NCI-H526 treated with DMSO at 0.1 percent for 48 hours (cell line): ENCODE results near the gene MFAP3L.
A peak's percentile ranks its signal among the peaks of the same experiment; 100 is the strongest.
"Not testable (repeated sequence)": the region's sequence is repeated elsewhere in the genome, so short reads cannot be mapped to it uniquely, and the experiment has no call there.

Experiments used
- DNase-seq: peaks from one replicate; lab custom pipeline; 2025; lab: John Stamatoyannopoulos, UW

Gene MFAP3L

DNA sequence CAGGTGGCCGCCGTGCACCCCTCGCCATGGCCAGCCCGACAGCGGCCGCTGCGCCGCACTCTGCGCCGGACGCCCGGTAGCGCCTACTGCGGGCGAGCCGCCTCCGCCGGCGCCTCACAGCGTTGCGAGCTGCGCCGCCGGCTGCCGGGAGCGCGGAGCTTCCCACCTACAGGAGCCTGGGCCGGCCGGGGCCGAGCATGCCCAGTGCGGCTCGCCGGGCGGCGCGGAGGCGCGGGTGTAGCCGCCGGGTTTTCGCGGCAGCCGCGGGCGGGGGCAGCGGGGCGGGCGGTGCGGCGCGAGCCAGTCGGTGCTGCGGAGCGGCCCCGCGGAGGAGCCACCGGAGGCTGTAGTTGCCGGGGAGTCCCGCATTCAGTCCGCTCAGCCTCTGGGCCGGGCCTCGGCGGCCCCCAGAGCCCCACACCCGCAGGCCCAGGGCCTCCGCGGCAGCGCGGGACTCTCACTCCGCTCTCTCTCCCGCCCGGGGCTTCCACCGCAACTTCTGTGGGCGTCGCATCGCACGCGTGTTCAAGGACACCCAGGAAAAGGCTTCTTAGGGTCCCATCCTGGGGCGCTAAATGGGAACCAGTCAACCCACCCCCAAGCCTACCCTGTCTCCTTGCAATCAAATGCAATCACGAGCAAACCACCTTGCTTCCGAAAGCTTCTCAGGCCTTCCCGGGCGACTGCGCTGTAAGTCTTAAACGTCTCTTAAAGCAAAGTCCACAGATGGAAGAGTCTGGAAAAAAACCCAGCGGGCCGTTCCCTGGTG is at the start of gene MFAP3L:
MFAP3L (minus strand) TSS at position 143 of the 769 bp plus-strand sequence. CDS start 20,518 bp downstream, outside the sequence.
- DNase-seq: peak; percentile 75

DNA sequence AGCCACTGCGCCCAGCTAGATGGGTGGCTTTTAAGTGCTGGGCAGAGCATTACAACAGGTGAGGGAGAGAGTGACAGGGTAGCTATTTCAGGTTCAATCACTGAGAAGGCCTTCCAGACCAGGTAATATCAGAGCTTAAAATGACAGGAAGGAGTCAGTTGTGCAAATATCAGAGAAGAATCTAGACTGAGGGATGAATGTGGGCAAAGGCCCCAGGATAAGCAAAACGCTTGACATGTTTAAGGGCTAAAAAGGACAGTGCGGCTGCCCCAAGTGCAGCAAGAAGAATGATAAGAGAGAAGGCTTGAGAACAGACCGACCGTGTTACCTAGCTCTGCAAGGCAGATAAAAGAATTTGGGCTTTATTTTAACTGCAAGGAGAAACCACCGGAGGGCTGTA is 45.0 kb upstream of the MFAP3L start:
- no peak for DNase-seq

GRCh38 chr4:170068438-170069128 is 42.4 kb upstream of the MFAP3L start:
- DNase-seq: no peak

DNA sequence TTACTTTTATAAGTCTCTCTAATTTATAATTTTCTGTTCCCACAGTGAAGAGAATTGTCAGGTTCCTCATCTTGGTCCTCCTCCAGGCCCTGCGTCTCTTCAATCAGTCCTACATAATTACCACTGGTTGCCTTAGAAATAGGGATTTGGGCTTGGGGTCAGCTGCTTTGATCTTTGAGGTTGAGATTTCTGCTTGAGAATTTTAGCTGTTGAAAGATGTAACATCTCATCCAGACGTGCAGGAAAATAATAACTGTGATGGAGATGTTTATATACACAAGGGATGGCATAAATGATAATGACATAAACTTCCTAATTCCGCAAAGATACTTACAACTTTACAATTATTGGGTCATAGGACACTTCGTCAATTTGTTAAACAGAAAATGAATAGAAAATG is 33.2 kb upstream of the MFAP3L start:
- no peak for DNase-seq

GRCh38 chr4:170058826-170059225 is 32.6 kb upstream of the MFAP3L start:
- no peak for DNase-seq

DNA sequence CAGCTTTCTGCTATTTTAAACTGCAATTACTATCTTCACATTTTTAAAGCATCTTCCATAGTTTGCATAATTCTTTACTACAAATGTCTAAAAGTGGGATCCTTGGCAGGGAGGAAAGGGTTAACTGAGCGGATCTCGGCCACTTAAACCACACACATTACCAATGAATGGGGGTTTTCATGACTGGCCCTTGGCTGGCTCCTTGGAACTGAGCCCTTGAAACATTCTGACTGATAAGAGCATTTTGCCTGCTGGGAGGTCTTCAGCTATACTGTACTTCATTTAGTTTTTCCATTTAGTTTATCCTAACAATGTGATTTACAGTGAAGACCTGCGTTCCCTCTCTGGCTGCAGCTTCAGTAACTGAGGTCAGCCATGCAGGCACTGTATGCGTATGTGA is 31.7 kb upstream of the MFAP3L start:
- DNase-seq: no peak

- DNase-seq: no peak
Observed at GRCh38 chr4:170052919-170053318, 26.7 kb upstream of the MFAP3L start.

- no peak for DNase-seq
Observed at GRCh38 chr4:170051402-170051801, 25.2 kb upstream of the MFAP3L start.

DNA sequence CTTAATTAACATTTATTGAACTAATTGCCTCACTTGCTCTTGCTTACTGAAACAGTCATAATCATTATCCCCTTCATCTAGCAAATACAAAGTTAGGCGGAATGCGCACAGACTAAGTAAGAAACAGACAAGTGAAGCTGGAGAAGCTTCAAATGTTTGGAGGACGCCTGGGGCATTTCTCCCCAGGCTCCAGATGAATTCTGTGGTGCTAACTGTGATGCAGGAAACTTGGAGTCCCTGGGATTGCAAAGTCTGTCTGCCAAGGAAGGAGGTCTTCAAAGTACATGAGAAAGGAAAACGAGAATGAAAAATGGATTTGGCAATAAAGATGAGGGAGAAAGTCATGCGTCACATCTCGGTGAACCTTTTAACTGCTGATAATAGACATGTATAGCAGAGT is 23.6 kb upstream of the MFAP3L start:
- no peak for DNase-seq

DNA sequence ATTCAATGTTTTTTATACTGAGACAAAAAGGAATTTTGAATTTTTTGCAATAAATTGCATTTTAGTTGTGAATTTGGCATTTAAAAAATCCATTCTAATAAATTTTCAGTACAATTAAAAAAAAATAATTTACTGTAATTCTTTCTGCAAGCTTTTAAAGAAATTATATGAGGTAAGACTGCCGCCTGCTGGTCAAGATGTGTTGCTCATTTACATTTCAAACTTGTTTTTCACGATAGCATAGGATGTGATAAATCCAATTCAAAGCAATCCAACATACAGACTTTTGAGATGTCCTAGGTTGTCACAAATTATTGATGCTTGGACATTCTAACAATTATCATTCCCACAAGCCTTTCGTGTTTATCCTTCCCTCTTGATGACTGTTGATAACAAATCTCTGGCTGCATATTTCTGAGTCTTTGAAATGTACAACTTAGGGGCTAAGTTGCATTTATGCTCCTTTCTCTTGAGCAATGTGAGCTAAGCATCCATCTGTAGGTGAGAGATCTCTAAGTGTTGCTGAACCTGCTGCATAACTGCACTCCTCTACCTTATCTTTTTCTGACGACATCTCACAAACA is 21.7 kb upstream of the MFAP3L start:
- peak; percentile 49 for DNase-seq

DNA sequence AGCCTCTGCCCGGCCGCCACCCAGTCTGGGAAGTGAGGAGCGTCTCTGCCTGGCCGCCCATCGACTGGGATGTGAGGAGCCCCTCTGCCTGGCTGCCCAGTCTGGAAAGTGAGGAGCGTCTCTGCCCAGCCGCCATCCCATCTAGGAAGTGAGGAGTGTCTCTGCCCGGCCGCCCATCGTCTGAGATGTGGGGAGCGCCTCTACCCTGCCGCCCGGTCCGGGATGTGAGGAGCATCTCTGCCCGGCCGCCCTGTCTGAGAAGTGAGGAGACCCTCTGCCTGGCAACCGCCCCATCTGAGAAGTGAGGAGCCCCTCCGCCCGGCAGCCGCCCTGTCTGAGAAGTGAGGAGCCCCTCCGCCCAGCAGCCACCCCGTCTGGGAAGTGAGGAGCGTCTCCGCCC is 20.0 kb upstream of the MFAP3L start:
- not testable (repeated sequence) for DNase-seq

GRCh38 chr4:170040031-170040680 is 14.0 kb upstream of the MFAP3L start:
- no peak for DNase-seq

GRCh38 chr4:170038769-170039168 is 12.6 kb upstream of the MFAP3L start:
- no peak for DNase-seq

GRCh38 chr4:170038232-170038631 is 12.0 kb upstream of the MFAP3L start:
- DNase-seq: no peak

DNA sequence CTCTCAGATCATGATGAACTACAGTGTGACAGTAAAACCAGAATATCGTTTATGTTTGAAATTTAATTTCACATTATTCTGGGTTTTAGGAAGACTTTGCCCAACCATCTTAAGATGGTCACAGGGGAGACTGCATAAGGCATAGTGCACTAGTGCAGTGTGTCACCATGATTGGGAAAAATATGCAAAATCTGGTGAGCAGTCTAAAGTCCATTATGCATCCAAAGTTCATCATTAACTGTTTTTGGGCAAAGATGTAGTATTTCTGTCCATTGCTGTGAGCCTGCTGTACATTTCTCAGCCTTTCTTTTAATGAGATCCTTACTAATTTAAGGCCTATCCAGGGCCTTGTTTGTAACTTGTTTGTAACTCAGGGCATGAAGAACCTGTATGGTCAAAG is 11.3 kb upstream of the MFAP3L start:
- DNase-seq: no peak

GRCh38 chr4:170035845-170036244 is 9.7 kb upstream of the MFAP3L start:
- no peak for DNase-seq

- DNase-seq: no peak
Observed at GRCh38 chr4:170035231-170035630, 9.0 kb upstream of the MFAP3L start.

DNA sequence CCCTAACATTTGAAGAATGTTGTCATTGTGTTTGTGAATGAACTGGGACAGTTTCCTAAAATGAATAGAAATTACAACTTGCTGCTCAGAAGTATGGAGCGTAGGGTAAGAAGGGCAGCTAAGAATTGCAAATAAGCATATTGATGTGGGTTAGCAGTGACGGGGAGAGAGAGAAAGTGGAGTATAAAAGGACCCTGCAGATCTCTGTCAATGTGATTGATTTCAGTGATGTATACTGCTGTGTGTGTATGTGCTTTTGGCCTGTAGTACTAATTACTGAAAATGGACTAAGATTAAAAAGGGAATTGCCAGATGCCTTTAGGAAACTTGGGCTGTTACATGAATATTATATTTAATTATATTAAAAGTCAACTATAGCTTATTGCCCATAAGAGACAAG is 7.8 kb upstream of the MFAP3L start:
- no peak for DNase-seq

GRCh38 chr4:170030121-170030520 is 3.9 kb upstream of the MFAP3L start:
- no peak for DNase-seq

GRCh38 chr4:170027181-170027829 is 1.1 kb upstream of the MFAP3L start:
- peak; percentile 93 for DNase-seq

DNA sequence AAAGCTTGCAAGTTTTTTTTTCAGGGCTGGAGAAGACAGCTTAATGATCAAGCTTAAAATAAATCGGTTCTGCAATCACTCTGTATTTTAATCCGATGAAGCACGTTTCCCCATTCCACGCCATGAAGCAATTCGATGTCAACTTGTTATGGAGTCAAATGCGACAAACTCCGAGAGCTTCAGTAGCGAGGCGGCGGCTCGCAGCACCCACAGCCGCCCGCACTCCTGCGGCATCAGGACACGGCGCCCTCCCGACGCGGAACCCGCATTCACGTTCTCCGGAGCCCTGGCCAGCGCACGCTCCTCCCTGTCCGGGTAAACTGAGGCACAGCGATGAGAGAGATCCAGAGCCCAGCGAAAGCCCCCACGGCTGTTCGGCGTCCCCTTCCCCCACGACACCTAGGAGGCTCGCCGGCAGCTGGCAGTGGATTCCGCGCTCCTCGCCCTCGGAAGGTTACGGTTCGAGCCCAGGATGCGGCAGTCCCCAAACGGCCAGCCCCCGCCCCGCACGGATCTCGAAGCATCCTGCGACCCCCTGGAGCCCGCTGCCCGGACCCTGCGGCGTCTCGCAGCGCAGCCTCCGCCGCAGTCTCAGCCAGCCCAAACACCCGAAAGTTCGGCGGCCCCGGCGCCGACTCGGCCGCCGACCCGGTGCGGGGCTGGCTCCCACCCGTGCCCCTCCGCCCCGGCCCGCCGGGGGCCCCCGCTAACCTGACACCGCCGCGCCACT is 507 bp downstream of the MFAP3L start:
- DNase-seq: no peak
